Right hindlimb (tissue), 1 donor: Measurements from ENCODE around the gene PROZ.

Experiments
- DNase-seq: peaks from one replicate; pipeline ENCODE4 v3.0.0-alpha.2; 2018

The PROZ gene

DNA sequence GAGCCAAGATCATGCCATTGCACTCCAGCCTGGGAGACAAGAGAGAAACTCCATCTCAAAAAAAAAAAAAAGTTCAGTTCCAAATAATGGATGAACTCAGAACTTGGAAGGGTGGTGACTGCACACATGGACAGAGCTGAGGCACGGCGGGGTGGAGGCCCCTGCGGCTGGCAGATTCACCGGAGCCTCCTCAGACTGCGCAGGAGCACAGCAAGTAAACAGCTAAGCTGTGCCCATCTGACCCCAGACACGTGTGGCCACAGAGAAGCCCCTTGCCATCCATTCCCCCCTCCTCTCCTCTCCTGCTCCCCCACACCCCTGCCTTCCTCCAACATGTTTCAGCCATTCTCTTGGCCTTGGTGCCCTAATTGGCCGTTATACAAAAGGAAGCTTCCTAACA is 15.6 kb upstream of the PROZ start:
- DNase-seq = no peak

DNA sequence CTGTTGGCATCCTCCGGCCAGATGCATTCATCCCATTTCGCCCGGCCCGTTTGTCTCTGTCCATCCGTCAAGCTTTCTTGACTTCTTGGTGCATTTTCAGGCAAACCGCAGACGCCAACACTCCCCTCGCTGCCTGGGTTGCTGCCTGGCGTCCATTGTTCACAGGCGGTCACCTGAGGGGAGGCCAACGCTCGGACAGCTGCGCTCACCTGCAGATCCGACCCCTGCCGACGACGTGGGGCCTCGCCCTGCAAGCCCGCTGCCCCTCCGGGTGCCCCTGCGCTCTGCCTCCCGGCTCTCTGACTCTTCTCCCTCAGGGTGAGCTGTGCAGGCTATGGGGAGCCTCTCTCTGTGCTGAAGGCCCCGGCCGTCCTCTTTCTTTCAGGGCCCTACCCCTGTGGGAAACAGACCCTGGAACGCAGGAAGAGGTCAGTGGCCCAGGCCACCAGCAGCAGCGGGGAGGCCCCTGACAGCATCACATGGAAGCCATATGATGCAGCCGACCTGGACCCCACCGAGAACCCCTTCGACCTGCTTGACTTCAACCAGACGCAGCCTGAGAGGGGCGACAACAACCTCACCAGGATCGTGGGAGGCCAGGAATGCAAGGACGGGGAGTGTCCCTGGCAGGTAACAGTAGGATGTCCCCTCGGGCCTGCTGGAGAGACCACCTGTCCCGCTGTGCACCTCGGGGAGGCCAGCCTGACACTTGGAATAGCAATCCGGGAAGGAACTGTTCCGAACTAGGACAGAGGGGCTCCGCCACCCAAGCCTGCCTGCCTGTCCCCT is 14.8 kb upstream of the PROZ start:
- no peak for DNase-seq

DNA sequence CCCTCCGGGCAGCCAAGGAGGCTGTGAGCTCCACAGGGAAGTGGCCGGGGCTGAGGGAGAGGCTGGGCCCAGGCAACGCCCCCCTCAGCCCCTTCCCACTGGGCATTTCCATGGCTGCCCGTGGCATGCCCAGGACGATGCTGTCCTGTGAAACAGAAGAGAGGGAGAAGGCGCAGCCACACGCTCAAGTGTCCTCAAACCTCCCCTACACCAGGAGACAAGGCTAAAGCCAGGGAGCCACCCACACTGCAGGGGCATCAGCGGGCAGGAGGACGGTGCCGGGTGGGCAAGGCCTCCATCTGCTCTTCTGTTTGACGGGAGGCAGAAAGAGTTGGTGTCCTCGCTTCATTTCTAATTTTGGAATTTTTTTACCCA is 14.2 kb upstream of the PROZ start:
- DNase-seq = no peak

DNA sequence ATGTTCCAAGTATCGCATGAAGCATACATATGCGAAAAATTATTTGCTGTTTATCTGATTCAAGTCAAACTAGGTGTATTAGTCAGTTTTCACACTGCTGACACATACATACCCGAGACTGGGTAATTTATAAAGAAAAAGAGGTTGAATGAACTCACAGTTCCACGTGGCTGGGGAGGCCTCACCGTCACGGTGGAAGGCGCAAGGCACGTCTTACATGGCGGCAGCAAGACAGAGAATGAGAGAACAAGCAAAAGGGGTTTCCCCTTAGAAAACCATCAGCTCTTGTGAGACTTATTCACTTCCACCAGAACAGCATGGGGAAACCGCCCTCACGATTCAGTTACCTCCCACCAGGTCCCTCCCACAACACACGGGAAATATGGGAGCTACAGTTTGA is 13.0 kb upstream of the PROZ start:
- DNase-seq = no peak

DNA sequence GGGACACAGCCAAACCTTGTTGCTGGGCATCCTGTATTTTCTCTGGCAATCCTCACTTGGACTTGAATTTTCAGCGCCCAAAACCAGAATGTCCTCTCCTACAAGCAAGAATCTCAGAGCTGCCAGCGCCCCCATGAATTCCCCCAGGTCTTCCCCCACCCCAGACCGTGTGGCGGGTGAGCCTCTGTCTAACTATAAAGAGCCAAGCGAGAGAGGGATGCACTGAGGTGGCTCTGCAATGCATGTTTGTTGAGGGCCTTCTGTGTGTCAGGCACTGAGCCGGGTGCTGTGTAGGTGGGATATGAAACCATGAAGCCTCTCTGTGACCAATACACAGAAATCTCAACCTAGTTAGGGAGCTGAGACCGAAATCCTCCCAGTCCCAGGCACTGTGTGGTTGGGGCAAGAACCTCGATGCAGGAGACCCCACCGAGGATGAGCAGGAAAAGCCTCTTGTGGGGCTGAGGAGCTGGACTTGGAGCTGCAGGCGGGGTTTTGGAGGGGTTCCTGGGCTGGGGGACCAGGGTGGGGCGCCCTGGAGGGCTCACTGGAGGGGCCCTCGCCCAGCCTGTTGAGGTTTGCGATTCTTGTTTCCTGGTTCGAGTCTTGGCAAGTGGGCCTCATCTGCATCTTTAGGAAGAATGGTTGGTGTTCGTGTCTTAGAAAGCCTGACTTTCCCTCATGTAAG is 12.4 kb upstream of the PROZ start:
- no peak for DNase-seq

DNA sequence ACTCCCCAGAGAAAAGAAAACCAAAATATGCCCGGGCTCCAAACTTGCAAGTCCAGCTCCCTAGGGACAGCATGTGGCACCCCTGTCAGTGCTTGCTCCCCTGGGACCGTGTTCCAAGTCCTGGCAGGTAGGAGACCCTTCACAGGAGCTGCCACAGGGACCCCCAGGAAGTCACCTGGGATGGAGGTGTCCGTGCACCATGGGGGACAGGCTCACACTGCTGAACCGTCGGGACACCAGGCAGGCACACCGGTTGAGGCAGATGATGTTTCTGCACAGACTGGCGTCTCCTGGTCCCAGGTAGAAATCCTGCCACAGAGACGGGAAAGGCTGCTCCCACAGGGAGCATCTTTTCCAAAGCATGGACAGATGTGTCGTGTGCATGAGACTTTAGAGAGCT is 11.7 kb upstream of the PROZ start:
- no peak for DNase-seq

DNA sequence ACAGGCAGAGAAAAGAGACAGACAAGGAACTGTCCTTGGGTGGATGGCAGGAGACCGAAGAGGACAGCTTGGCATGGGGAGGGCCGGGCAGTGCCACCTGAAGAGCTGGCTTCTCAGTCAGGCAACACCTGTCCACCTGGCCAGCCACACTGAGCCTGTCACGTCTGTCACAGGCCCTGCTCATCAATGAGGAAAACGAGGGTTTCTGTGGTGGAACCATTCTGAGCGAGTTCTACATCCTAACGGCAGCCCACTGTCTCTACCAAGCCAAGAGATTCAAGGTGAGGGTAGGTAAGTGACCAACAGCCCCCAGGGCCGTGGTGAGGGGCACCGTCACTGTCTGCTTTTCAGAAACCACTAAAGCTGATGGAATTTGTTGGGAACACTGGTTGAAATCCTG is 11.2 kb upstream of the PROZ start:
- DNase-seq = no peak

DNA sequence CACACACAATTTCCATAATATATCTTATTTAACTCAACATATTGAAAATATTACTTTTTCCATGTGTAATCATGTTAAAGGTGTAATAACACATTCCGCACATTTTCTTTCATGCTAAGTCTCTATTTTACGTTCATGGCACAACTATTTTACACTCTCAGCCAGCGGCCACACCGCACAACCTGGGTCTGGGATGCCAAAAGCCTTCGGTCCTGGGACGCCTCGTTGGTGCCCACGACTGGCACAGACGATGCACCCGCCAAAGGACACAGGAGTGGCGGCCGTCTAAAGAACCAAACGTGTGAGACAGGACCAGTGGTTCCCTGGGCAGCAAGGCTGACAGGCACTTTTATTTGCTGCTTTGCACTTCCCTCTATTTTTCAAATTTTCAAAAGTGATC is 10.0 kb upstream of the PROZ start:
- DNase-seq = no peak

DNA sequence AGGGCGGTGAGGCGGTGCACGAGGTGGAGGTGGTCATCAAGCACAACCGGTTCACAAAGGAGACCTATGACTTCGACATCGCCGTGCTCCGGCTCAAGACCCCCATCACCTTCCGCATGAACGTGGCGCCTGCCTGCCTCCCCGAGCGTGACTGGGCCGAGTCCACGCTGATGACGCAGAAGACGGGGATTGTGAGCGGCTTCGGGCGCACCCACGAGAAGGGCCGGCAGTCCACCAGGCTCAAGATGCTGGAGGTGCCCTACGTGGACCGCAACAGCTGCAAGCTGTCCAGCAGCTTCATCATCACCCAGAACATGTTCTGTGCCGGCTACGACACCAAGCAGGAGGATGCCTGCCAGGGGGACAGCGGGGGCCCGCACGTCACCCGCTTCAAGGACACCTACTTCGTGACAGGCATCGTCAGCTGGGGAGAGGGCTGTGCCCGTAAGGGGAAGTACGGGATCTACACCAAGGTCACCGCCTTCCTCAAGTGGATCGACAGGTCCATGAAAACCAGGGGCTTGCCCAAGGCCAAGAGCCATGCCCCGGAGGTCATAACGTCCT is 9.4 kb upstream of the PROZ start:
- no peak for DNase-seq

DNA sequence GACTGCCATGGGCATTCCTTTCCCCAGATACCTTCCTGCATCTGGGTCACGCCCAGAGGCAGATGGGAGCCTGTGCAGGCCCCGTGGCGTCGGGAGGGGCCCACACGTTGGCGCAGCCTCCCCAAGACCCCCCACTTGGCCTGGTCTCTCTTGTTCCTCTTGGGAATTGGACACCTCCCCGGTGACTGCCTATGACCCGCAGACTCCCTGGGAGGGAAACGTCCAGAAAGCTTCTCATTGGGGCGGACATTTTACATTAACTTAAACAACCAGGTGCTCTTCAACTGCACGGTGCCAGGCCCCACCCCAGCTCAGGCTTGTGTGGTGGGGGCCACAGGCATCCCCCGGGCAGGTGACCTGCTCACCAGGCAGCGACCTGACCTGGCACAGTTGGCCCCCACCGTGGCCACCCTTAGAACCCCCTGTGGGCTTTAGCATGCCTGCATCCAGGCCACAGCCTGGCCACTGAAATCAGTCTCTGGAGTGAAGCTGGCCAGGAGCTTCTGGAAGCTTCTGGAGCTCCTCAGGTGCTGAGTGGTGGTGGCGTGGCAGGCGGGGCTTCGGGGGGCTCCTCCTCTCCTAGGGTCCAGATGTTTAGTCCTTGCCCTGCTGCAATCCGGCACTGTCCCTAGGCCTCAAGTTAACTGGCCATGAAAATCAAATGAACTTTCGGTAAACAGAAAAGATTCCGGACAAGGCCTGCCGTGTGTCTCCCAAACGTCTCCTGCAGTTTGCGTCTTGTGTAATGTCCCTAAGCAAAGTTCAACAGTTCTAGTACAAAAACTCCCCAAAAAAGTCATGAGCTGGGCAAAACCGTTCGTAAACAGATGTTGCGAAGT is 8.5 kb upstream of the PROZ start:
- DNase-seq = no peak

DNA sequence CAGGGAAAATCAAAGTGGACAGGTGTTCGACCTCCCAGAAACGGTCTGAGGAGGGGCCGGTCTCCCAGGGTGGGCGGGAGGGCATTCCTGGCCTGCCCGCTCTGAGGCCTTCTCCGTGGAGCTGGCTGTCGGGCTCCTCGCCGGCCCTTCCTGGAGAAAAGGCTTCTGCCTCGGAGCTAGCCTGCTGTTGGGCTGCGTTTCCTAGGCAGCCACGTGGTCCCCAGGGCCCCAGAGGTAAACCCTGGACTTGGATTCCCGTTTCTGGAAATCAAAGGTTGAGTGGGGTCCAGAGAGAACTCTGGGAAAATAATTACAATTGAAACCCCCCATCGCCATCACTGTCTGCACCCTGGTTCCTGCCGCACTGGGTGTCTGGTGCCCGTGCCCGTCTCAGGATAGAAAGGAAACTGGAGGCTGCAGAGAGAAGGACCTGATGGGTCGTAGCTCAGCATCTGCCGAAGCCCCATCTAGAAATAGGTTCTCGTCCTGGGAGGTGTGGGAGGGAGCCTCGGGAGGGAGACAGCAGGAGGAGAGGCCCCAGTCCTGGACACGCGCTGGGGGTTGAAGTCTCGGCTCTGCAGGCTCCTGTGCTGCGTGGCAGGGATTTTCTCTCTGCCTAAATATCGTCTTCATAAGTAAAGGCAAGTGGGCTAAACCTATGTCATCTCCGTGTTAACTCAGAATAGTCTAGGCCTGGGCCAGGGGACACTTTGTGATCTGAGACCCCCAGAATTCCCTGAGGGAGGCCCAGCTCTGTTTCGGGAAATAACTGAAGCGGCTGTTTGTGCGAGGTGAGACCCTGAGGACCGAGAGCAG is 7.7 kb upstream of the PROZ start:
- DNase-seq = peak; percentile 59

DNA sequence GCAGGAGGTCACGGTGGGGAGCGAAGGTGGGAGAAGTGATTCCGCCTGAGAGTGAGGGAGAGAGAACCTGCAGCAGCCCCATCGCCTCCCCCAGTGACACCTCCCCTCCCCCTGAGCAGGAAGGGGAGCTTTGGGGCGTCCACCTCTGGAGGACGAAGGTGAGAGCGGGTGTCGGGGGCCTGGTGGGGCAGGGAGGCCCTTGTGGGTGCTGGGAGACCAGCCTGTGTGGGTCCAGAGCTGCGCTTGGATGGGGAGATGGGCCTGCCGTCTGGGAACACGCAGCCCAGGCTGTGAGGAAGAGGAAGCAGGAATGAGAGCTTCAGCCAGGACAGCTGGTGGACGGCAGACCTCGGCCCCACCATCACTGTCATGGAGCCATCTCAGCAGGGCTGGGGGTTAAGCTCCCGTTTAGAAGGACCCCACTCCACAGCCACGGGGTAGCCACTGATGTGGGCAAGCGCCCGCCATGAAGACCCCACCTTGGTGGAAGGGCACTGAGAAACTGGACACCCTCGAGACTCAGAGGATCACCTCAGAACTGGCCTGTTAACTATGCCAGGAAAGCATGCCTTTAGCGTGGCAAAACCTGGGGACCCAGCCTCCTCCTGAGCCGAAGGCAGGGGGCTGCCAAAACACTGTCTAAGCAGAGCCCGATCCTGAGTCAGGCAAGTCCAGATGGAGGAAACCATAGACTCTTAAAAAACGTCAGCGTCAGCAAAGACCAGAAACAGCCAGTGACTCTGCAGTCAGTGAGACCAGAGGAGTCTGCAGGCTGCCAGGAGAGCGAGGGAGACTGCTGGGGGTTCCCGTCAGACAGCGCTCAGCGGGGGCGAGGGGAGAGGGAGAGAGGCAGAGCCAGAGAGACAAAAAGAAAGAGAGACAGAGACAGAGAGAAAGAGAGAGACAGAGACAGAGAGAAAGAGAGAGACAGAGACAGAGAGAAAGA is 6.4 kb upstream of the PROZ start:
- DNase-seq = peak; percentile 57

DNA sequence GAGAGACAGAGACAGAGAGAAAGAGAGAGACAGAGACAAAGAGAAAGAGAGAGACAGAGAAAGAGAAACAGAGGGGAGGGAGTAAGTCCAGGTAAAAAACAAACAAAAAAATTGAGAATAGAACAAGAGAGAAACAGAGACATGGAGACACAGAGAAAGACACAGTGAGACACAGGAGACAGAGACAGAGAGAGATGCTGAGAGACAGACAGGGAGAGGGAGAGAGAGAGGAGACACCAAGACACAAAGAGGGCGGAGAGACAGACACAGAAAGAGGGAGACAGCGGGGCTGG is 5.8 kb upstream of the PROZ start:
- DNase-seq = no peak

DNA sequence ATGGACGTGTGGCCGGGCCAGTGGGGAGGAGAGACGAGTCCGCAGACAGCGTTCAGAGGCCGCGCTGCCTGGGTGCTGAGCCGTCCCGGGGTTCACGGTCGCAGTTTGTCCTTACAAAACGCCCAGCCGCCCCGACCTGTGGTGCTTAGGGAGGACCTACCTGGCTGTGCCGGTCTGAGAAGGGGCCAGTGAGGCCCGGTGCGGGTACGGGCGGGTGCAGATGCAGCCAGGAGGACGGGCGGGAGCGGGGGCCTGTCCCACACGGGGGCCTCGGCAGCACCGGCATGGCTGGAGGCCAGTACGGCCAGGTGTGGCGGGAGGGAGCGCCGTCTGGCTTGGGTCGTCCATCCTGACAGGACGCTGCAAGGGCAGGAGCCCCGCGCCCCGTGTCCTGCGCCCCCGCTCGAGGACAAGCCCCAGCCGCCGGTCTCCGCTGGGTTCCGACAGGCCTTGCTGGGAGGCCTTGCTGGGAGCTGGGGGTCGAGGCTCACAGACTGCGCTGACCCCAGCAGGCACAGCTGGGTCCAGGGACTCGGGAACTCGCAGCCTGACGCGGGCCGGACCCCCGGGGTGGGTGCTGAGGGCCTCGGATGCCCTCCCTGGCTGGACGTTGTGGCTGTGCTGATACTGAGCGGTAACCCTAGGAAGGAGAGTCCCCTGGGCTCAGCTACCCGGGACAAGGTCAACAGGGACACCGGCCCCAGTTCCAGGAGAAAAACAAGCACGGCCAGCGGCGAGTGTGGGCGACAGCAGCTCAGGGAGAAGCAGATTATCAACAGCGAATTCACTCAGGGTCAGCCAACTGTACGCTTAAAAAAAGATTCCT is 5.3 kb upstream of the PROZ start:
- peak; percentile 62 for DNase-seq

DNA sequence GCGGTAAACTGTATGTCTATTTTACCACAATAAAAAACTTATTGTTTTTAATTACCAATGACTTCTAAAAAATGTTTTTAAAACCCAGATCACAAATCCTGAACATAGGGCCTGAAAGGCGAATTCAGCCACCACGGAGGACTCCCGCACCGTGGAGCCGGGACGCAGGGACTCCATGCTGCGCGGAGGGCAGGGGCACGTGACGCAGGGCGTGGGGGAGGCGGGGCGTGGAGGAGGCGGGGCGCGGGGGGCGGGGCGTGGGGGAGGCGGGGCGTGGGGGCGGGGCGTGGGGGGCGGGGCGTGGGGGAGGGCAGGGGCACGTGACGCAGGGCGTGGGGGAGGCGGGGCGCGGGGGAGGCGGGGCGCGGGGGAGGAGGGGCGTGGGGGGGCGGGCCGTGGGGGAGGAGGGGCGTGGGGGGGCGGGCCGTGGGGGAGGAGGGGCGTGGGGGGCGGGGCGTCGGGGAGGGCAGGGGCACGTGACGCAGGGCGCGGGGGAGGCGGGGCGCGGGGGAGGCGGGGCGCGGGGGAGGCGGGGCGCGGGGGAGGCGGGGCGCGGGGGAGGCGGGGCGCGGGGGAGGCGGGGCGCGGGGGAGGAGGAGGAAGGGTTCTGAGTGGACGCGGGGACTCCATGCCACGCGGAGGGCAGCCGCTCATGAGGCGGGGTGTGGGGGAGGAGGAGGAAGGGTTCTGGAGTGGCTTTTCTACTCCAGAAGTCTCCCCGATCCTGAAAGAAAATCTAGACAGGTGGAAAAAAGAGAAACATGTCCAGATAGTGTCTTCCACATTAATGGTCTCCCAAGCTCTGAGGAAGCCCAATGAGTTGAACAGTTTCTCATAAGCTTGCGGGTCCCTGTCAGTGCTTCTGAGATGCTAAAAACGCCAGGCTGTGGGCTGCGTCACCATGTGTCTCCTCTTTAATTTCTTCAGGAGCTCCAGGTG is 4.4 kb upstream of the PROZ start:
- peak; percentile 72 for DNase-seq

DNA sequence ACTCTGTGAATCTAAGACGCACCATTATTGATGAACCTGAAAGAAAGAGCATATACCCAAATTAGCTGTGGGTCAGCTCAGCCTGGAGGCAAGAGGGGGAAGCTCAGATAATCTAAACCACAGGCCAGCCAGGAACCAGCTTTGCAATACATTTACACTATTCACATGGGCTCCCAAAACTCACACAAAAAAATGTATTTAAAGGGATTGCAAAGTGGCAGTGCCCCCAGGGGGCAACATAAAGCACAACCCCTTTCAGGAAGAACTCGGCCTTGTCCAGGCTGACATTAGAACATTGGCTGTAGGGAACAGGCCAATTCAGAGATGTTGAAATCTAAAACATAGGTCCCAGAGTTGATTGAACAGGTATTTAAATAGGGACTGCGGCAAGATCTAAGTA is 3.2 kb upstream of the PROZ start:
- DNase-seq = no peak

DNA sequence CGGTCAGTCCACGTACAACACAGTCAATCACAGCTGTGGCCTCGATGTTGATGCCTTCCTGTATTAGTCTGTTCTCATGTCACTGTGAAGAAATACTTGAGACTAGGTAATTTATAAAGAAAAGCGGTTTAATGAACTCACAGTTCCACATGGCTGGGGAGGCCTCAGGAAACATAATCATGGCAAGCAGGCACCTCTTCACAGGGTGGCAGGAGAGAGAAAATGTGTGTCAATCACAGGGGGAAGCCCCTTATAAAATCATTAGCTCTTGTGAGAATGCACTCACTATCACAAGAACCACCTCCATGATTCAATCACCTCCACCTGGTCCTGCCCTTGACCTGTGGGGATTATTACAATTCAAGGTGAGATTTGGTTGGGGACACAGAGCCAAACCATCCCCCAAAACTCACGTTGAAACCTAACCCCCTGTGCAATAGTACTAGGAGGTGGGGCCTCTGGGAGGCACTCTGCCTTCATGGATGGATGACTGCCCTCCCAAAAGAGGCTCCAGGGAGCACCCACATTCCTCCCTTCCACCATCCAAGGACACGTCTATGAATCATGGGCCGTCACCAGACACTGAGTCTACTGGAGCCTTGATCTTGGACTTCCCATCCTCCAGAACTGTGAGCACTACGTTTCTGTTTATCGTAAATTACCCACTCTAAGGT is 2.3 kb upstream of the PROZ start:
- DNase-seq = no peak

DNA sequence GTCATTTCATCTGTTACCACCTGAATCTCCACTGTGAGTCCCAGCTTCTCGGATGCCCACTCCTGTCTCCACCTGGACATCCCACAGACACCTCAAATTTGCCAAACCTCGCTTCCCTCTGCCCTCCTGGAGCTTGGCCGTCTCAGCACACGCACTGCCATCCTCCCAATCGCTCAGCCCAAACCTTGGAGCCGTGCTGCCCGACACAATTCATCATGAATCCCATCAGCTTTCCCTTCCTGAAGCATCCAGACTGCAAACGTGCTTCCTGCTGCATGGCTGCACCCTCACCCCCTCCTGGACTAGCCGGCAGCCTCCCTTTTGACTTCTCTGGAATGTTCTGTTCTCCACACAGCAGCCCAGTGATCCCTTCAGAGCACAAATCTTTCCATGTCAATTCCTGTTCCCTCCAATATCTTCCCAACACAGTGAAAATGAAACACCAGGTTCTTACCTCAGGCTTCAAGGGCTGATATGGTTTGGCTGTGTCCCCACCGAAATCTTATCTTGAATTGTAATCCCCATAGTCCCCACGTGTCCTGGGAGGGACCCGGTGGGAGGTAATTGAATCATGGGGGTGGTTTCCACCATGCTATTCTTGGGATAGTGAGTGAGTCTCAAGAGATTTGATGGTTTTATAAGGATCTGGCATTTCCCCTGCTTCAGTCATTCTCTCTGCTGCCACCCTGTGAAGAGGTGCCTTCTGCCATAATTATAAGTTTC is 1.1 kb upstream of the PROZ start:
- no peak for DNase-seq
